SU-DHL-6 (cell line): ENCODE results near the gene LRP1B.
"Not testable (repeated sequence)": the region's sequence is repeated elsewhere in the genome, so short reads cannot be mapped to it uniquely, and the experiment has no call there.

Experiments
- CTCF ChIP-seq: fragments of 200-600 bp; sonication (generic); IDR thresholded peaks from one replicate; pipeline ENCODE4 v1.5.1; 2017; ENCODE audit warnings: antibody characterized with exemption, mild to moderate bottlenecking, low read length, moderate library complexity; ENCODE audit not compliant: insufficient read depth, poor library complexity, severe bottlenecking
- EZH2phosphoT487 ChIP-seq: fragments of 200-600 bp; sonication (generic), shearing (Covaris generic); conservative IDR thresholded peaks from 2 replicates; pipeline ENCODE4 v1.6.1; 2018; ENCODE audit warnings: mild to moderate bottlenecking, antibody characterized with exemption, low read length, moderate library complexity, mixed read lengths

- TF ChIP-seq CTCF, EZH2phosphoT487: not testable (repeated sequence)
These were observed 1166.5 kb downstream of the LRP1B start for GRCh38 chr2:140964324-140964723.
